Kidney epithelial cell (primary cell): ENCODE results near the gene NALCN. TPM values are rescaled to one million over a fixed set of nuclear protein-coding genes. Genes with fewer than 3 reads are reported as not detected.

Experiments
- DNase-seq: peaks from one replicate; pipeline ENCODE4 v3.0.0-alpha.2; 2010; ENCODE audit warnings: low read depth
- H3K27me3 ChIP-seq: 2 replicates; pipeline ENCODE4 v1.6.0; 2011; ENCODE audit warnings: low read length; ENCODE audit not compliant: control insufficient read depth, insufficient read depth
- H3K36me3 ChIP-seq: 2 replicates; pipeline ENCODE4 v1.5.1; 2011; ENCODE audit warnings: low read length; ENCODE audit not compliant: control insufficient read depth, insufficient read depth
- H3K4me3 ChIP-seq: 2 replicates; pipeline ENCODE4 v1.5.1; 2011; ENCODE audit warnings: low read depth, mild to moderate bottlenecking, control low read depth, low read length
- total RNA-seq: library from RNA; depleted of rRNA; stranded (reverse); fragments of >200 nt; gene quantifications from 2 replicates; pipeline ENCODE4 v1.2.3, GENCODE V29; 2015
- TF ChIP-seq, protein P1 (sequence below): IDR thresholded peaks from 2 replicates; pipeline ENCODE4 v1.5.1; 2011; ENCODE audit warnings: mild to moderate bottlenecking, moderate library complexity, low read length, control low read depth, inconsistent platforms; ENCODE audit not compliant: insufficient read depth, poor library complexity, severe bottlenecking

The NALCN gene
- total RNA-seq, 1 donor from 2014 or later = 1.8 TPM

GRCh38 chr13:101346942-101347728 is 69.2 kb downstream of the NALCN start:
- H3K27me3 ChIP-seq = no peaks in the 10 kb centered on the region
- DNase-seq = no peak
- TF ChIP-seq, protein P1, sequence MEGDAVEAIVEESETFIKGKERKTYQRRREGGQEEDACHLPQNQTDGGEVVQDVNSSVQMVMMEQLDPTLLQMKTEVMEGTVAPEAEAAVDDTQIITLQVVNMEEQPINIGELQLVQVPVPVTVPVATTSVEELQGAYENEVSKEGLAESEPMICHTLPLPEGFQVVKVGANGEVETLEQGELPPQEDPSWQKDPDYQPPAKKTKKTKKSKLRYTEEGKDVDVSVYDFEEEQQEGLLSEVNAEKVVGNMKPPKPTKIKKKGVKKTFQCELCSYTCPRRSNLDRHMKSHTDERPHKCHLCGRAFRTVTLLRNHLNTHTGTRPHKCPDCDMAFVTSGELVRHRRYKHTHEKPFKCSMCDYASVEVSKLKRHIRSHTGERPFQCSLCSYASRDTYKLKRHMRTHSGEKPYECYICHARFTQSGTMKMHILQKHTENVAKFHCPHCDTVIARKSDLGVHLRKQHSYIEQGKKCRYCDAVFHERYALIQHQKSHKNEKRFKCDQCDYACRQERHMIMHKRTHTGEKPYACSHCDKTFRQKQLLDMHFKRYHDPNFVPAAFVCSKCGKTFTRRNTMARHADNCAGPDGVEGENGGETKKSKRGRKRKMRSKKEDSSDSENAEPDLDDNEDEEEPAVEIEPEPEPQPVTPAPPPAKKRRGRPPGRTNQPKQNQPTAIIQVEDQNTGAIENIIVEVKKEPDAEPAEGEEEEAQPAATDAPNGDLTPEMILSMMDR = no peak

DNA sequence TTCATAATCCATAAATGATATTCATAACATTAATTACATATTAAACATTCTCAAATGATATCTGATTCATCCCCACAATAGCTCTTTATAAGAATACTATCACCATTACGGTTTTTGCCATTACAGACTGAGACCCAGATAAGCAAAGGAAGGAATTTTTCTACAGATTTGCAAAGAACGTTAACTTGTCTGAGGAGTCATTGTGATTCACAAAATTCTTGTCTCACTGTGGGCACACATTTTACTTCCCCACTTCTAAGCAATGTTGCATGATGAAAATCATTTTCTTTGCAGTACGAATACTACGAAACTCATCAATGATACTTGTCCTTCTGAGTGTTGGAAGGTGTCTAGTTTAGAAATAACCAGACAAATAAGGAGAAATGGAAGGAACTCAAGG is 70.1 kb downstream of the NALCN start:
- Histone ChIP-seq H3K36me3 (no peaks in the 10 kb centered on the region), H3K4me3 (no peak overlapping the region), H3K27me3 (no peaks in the 10 kb centered on the region)
- TF ChIP-seq, protein P1 = no peak
- DNase-seq = no peak

More at GRCh38 chr13:101346942-101347728, 69.2 kb downstream of the NALCN start:
- H3K36me3 ChIP-seq = no peaks in the 10 kb centered on the region
- H3K4me3 ChIP-seq = no peak overlapping the region

DNA sequence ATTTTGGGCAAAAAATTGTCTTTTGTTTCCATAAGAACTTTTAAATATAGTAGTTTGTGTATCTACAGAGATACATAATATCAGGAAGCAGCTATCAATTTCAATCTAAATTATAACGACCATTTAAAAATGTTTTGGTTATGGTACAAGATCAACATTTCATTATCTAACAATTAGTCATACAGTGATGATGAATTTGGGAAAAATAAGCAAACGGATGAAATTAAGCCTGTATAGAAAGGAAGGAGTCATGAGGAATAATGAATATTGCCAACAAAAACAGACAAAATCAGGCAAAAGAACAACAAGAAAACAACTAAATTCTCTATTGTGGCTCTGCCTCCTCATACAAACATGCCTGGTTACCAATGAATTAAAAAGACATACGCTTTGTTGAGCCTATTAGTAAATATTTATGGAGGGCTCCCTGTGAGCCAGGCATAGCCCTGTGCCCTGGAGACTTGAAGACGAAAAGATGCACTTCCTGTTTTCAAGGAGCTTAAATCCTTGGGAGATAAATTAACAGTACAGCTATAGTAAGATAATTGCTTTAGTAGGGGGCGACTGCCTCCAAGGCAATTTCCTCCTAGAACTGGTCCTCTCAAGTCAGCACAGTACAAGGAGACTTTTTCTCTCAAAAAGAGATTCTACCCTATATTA is 73.0 kb downstream of the NALCN start:
- Histone ChIP-seq H3K4me3 (no peak overlapping the region), H3K36me3 (no peaks in the 10 kb centered on the region), H3K27me3 (no peaks in the 10 kb centered on the region)
- no peak for DNase-seq
- TF ChIP-seq, protein P1 = no peak

DNA sequence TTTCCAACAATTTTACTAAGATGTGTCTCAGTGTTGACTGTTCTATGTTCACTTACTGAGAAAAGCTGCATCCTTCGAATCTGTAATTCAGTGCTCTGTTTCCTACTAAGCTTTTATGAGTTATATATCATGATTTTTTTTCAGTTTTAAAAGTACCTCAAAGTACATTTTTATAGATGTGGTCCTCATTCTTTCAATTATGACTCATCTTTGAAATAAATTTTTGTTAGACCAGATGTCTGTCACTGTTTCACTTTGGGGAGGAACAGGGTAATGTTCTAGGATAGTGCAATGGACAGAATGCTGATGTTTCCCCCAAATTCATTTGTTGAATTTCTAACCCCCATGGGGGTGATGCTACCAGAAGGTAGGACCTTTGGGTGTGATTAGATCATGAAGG is 74.8 kb downstream of the NALCN start:
- TF ChIP-seq, protein P1 = no peak
- no peak for DNase-seq
- H3K27me3 ChIP-seq = no peaks in the 10 kb centered on the region
- H3K4me3 ChIP-seq = no peak overlapping the region
- no peaks in the 10 kb centered on the region for H3K36me3 ChIP-seq

DNA sequence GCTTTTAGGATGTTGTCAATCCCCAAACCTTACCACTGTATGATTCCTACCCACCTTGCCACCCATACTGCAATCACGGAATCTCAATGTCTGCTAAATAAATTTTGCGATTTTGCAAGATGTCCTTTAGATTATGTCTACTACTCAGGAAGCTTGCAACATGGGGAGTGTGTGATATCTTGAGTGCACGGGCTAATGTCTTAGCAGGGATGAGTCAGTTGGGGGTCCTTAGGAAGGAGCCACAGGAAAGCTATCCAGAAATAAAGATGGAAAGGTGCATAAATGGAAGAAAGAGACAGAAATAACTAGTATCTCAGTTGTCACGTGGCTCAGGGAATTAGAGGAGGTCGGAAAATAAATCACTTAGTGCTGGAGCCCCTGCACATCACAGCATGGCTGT is 77.1 kb downstream of the NALCN start:
- TF ChIP-seq, protein P1 = no peak
- Histone ChIP-seq H3K27me3 (no peaks in the 10 kb centered on the region), H3K36me3 (no peaks in the 10 kb centered on the region), H3K4me3 (no peak overlapping the region)
- DNase-seq = no peak

- H3K27me3 ChIP-seq = no peaks in the 10 kb centered on the region
- no peak for DNase-seq
- no peaks in the 10 kb centered on the region for H3K36me3 ChIP-seq
- TF ChIP-seq, protein P1 = no peak
- H3K4me3 ChIP-seq = no peak overlapping the region
These were observed 83.7 kb downstream of the NALCN start for GRCh38 chr13:101332583-101332982.
